GM21367 (cell line): ENCODE results near the gene HMCN2.

Experiments
- ATAC-seq: cut with Tn5 transposase; IDR thresholded peaks from one replicate; pipeline ENCODE4 v1.9.1; 2021; ENCODE audit not compliant: unreplicated experiment

The HMCN2 gene

DNA sequence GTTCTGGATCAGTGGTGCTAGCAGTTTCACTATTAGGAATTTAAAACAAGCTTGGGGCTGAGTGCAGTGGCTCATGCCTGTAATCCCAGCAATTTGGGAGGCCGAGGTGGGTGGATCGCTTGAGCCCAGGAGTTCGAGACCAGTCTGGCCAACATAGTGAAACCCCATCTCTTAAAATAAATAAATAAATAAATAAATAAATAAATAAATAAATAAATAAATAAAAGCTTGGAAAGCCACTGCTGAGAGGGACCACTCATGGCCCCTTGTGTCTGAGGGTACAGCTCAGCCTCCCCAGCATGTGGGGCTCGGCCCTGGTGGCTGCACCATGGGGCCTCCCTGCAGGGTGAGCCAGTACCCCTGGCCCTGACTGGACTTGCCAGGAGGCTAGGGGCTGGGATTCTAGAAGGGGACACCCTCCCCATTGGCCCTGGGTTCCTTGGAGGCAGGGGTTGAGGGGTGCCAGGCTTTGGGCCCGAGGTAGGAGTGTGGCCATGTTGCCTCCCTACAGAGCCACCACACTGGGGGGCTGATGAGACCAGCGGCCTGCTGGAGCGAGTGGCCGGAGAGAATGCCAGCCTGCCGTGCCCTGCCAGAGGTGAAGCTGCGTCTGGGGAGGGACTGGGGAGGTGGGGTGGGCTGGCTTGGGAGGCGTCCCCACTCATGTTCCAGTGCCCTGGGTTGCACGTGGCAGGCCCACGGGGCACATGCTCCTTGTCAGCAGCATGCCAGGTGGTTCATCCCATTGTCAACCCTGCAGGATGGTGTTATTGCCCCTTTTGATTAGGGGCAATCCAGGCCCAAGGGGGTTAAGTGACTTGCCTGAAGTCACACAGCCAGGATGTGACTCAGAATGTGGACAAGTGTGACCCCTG lies 76.5 kb downstream of the HMCN2 start:
- no peak for ATAC-seq

DNA sequence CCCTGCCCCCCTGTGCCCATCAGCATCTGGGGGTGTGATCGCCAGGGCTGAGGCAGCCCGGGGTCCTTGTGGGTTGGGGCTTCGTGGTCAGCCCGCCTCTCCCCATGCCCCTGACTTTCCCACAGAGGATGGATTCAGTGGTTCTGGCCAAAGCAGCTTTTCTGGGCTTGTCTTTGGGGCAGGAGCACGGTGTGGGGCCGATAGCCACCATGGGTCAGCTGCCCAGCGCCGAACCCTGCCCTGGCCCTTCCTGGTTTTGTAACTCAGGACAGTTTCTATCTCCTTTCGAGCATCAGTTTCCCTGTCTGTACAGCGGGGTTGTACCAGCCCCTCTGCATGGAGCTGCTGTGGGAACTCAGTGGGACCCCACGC lies 77.1 kb downstream of the HMCN2 start:
- ATAC-seq = no peak

DNA sequence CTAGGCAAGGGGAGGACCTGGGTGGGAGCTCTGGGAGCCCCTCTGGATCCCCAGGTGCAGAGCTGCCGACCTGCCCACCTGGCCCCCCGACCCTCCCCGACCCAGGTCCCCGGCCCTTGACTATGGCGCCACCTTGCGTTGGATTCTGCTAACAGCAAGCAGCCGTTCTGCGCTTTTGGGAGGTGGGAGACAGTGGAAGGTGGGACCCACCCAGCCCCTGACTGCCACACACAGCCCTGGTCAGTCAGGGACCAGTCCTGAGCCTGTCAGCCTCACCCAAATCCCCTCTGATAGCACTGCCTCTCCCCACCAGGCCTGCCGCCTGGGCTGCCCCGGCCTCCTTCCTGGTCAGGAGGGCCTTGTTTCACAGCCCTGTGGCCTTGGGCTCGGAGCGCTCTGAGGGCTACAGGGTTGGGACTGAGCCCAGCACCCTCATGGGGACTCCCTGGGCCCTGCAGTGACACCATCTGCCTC lies 77.9 kb downstream of the HMCN2 start:
- no peak for ATAC-seq

DNA sequence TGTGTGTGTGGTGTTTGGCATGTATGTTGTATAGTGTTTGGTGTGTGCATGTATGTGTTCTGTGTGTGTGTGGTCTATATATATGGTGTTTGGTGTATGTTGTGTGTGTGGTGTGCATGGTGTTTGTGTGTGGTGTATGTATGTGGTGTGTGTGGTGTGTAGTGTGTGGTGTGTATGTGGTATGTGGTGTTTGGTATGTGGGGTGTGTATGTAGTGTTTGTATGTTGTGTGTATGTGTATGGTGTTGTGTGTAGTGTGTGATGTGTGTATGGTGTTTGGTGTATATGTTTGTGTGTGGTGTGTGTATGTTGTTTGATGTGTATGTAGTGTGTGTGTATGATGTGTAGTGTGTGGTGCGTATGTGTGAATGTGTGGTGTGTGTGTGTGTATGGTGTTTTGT lies 78.8 kb downstream of the HMCN2 start:
- ATAC-seq = no peak

DNA sequence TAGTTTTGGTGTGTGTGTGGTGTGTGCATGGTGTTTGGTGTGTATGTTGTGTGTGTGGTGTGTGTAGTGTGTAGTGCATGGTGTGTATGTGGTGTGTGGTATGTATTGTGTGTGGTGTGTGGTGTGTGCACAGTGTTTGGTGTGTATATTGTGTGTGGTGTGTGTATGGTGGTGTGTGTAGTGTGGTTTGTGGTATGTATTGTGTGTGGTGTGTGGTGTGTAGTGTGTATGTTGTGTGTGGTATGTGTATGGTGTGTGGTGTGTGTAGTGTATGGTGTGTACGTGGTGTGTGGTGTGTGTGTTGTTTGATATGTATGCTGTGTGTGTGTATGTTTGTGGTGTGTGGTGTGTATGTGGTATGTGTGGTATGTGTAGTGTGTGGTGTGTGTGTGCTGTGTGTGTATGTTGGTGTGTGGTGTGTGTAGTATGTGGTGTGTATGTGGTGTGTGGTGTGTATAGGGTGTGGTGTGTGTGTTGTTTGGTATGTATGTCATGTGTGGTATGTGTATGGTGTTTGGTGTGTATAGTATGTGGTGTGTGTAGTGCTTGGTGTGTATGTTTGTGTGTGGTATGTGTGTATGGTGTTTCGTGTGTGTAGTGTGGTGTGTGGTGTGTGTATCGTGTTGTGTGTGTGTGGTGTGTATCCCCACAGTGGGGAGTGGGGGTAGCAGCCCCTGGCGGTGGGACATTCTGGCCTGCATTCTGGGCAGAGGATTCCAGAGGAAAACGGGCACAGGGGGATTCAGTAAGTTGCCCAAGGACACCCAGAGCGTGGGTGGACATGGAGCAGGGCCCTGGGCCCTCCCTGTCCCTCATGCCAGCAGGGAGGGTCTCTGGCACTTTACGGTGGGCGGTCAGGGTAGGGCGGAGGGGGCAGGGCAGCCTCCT lies 79.7 kb downstream of the HMCN2 start:
- ATAC-seq = no peak

DNA sequence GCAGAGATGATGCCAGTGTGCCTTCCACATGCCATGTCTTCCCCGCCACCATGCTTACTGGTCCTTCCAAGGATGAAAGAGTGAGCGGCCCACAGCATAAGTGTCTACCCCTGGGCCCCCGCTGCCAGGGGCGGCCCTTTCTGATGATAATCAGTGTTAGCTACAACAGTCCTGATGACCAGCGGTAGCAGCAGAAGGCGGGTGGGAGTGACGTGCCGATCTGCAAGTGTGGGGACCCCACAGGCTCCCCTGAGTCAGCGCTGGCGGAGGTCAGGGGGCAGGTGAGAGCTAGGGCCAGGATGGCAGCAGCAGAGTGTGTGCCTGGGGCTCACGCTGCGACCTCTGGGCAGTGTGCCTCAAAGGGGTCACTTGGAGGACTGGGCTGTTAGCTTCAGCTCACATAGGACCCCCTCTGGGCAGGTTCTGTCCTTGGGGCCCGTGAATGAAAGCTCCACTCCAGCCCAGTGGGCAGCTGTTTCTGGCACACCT lies 80.4 kb downstream of the HMCN2 start:
- ATAC-seq = no peak

DNA sequence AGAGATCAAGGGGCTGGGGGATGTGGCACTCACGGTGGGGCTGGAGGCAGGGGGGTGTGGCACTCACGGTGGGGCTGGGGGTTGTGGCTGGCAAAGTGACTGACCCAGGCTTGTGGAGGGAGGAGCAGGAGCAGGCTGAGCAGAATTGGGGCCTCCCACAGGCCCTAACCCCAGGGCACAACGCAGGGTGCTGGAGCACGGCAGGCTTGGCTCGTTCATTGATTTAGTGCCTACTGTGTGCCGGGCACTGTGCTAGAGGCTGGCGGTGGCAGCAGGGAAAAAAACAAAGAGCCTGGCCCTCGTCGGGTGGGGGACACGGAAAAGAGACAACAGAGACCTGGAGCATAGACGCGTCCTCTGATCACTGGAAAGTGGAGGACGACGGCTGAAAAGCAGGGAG lies 80.9 kb downstream of the HMCN2 start:
- ATAC-seq = no peak

DNA sequence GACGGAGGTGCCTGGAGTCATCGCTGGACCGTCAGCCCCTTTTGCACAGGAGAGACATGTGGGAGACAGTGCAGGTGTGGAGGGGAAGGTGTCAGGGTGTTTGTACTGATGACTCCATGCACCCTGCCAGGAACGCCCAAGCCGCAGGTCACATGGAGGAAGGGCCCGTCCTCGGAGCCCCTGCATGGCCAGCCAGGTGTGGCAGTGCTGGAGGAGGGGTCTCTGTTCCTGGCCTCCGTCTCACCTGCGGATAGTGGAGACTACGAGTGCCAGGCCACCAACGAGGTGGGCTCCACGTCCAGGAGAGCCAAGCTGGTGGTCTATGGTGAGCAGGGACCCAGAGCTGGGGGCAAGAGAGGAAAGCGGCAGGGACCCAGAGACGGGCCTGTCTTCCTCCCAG lies 81.5 kb downstream of the HMCN2 start:
- ATAC-seq = no peak

DNA sequence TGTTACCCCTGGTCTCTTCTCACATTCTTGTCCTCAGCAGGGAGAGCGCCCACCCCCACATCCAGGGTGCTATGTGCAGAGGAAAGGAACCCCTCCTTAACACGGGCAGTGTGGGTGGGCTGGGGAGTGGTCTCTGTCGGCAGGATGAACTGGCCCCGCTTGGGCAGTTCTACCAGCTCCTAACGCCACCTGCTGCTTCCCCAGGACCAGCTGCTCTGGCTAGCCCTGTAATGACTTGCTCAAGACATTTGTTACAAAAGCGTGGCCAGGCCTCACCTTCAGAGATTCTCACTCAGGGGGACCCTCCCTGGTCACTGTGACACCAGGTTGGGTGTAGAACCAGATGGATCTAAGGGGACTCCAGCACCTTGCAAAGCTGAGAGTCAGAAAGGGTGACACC lies 82.4 kb downstream of the HMCN2 start:
- ATAC-seq = no peak

DNA sequence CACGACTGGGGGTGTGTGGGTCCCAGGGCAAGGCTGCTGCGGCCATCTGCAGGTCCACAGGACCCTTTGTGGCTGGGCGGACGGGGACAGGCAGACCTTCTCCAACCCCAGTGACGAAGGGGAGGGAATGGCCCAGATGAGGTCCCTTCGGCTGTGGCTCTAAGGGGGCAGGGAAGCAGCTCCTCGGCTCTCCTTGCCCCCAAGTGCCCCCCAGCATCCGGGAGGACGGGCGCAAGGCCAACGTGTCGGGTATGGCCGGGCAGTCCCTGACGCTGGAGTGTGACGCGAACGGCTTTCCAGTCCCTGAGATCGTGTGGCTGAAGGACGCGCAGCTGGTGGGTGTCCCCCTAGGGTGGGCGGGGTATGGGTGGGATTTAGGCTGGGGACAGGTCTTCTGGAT lies 82.8 kb downstream of the HMCN2 start:
- no peak for ATAC-seq

DNA sequence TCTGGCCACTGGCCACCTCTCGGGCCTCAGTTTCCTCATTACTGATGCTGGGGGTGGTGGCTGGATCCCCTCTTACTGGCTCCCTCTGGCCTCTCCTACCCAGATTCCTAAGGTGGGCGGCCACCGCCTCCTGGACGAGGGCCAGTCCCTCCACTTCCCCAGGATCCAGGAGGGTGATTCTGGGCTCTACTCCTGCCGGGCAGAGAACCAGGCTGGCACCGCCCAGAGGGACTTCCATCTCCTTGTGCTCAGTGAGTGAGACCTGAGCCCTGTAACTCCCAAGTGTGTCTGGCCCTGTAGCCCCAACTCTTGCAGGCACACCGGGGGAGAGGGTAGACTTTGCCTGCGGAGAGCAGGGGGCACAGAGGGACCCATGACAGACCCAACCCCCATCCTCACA lies 83.3 kb downstream of the HMCN2 start:
- ATAC-seq = no peak

DNA sequence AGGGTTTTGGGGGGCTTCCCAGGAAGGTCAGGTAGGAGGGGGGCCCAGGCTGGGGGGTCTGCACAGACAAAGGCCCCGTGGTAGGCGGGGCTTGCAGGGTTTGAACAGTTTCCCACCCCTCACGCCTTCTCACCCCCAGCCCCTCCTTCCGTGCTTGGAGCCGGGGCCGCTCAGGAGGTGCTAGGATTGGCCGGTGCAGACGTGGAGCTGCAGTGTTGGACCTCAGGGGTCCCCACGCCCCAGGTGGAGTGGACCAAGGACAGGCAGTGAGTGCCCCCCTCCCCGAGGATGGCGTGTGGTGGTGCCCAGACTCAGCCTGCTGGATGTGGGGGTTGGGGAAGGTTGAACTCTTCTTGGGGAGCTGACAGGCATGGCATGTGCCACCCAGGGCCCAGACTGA lies 83.8 kb downstream of the HMCN2 start:
- no peak for ATAC-seq

DNA sequence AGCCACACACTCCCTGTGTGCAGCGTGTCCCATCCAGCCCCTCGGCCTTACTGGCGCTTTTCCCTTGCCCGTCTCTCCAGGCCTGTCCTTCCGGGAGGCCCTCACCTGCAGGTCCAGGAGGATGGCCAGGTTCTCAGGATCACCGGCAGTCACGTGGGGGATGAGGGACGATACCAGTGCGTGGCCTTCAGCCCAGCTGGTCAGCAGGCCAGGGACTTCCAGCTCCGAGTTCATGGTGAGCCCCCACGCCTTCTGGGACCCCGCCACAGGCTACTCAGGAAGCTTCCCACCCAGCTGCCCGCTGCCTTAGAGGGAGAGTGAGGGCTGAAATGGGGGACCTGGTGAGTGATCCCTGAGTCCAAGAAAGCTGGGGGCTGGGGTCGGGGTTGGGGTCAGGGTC lies 85.8 kb downstream of the HMCN2 start:
- no peak for ATAC-seq

DNA sequence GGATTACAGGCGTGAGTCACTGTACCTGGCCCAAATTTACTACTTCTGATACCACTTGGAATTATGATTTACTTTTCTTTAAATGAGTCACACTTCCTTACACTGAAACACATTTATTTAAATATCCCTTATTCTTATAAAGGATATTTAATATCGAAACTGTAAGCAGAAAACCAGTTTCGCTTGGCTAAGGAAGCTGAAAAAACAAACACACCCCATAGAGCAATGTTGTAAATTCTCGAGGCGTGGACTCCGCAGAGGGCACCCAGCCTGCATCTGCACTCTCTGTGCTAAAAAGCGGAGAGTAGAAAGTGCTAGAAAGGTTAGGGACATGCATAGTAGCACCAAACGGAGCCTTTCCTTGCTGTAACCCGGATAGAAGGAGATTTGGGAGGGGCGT lies 86.5 kb downstream of the HMCN2 start:
- ATAC-seq = no peak

DNA sequence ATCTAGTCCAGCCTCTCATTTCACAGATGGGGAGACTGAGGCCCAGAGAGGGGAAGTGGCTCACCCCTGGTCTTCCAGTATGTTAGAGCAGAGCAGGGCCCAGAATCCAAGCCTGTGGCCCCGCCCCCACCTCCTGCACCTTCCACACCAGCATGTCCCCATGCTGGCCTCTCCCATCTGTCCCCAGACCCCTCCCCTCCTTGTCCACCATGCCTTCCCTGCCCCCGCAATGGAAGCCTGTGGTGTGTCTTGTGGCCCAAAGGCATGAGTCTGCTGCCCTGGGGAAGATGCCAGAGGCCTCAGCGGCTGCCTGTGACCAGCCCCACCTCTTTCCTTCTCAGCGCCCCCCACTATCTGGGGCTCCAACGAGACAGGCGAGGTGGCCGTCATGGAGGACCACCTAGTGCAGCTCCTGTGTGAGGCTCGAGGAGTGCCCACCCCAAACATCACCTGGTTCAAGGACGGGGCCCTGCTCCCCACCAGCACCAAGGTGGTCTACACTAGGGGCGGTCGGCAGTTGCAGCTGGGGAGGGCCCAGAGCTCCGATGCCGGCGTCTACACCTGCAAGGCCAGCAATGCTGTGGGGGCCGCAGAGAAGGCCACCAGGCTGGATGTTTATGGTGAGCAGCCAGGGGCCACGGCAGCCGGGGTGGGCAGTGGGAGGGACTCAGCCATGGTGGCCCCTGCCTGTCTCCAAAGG lies 87.2 kb downstream of the HMCN2 start:
- no peak for ATAC-seq

DNA sequence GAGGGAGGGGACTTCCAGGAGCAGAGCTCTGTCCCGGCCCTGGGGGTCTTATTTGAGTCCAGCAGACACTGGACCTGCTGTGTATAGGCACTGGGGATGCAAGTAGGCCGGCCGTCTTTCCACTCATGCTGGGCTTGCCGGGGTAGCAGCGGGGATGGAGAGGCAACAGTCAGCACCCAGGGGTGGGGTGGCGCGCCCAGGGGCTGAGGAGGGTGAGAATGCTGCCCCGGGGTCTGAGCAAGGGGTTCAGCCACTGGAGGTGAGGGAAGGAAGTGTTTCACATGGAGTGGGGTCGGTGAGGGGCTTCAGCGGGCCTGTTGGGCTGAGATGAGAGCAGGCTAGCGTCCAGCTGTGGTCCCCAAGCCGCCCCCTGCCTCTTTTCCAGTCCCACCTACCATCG lies 88.8 kb downstream of the HMCN2 start:
- no peak for ATAC-seq

DNA sequence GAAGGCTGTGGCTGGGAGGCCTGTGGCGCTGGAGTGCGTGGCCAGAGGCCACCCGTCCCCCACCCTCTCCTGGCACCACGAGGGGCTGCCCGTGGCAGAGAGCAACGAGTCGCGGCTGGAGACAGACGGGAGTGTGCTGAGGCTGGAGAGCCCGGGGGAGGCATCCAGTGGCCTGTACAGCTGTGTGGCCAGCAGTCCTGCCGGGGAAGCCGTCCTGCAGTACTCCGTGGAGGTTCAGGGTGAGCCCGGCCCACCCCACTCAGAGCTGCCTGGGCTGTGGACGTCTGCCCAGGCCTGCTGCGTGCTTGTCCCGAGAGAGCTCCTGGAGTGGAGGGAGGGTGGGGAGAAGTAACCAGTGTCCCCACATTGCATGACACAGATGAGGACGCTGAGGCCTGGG lies 89.2 kb downstream of the HMCN2 start:
- ATAC-seq = no peak

DNA sequence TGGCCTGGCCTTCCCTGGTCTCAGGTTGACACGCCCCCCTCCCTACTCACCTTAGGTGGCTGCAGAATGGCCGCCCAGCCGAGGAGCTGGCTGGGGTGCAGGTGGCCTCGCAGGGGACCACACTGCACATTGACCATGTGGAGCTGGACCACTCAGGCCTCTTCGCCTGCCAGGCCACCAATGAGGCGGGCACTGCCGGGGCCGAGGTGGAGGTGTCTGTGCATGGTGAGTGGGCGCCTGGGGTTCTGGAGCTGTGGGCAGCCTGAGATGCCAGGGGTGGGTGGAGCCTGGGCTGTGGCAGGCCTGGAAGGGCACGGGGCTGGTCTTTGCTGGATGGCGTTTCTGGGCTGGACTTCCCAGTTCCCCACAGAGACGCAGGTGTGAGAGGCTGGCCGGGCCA lies 90.5 kb downstream of the HMCN2 start:
- no peak for ATAC-seq

DNA sequence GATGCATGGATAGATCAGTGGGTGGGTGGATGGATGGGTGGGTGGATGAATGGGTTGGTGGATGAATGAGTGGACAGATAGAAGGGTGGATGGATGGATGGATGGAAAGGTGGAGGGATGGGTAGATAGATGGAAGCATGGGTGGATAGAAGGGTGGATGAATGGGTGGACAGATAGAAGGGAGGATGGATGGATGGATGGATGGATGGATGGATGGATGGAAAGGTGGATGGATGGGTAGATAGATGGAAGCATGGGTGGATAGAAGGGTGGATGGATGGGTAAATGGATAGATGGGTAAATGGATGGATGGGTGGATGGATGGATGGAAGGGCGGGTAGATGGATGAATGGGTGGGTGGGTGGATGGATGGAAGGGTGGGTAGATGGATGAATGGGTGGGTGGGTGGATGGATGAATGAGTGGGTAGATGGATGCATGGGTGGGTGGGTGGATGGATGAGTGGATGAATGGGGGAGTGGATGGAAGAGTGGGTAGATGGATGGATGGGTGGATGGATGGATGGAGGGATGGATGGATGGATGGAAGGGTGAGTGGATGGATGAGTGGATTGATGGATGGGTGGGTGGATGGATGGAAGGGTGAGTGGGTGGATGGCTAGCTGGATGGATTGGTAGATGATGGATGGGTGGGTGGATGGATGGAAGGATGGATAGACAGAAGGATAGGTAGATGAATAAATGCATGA lies 91.5 kb downstream of the HMCN2 start:
- no peak for ATAC-seq

DNA sequence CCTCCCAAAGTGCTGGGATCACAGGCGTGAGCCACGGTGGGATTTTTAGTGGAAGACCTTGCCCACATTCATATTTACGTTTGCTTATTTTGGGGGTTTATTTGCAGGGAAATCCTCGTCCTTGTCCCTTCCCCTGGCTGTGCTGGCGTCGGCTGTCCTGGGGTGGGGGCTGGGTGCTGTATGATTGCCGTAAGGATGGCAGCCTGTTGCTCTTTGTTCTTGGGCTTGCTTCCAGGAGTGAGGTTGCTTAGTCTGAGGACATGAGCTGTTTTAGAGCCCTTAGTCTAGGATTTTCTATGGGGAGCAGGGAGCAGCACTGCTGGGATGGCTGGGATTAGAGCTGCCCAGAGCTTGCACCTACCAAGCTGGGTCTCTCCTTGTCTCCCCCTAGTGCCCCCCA lies 93.4 kb downstream of the HMCN2 start:
- no peak for ATAC-seq

DNA sequence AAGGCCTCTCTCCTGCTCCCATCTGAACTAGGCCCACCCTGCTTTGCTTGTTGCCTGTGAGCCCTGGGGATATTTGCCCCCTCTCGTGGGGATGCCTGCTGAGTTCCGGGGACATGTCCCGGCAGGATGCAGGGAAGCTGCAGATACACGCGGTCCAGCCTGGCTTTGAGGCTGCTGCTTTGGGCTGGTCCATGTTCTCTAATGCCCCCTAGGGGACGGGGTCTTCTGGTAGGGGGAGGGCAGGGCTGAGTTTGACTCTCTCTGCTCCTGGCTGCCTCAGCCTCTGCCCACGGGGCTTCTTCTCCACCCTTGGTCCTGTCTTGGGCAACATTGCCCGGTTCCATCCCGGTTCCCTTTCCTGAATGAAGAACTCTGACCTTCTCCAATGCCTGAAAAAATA lies 94.3 kb downstream of the HMCN2 start:
- ATAC-seq = no peak
